MM.1S (cell line): Measurements from ENCODE around the gene CFAP65.

Experiments used
- DNase-seq: peaks from one replicate; pipeline ENCODE4 v3.0.0-alpha.2; 2015
- H2AFZ ChIP-seq: fragments of 300-600 bp; sonication (generic); 2 replicates; pipeline ENCODE4 v1.6.0; 2016; ENCODE audit warnings: antibody characterized with exemption, low read length
- H3F3A ChIP-seq: fragments of 300-600 bp; sonication (generic); 2 replicates; pipeline ENCODE4 v1.6.1; 2016; ENCODE audit warnings: mild to moderate bottlenecking, antibody characterized with exemption, low read length, moderate library complexity, mixed read lengths; ENCODE audit not compliant: insufficient read depth
- H3K27ac ChIP-seq: fragments of 300-600 bp; sonication (generic); 2 replicates; pipeline ENCODE4 v1.5.1; 2016; ENCODE audit warnings: mild to moderate bottlenecking, low read length
- H3K27me3 ChIP-seq: fragments of 300-600 bp; sonication (generic); replicated peaks from 2 replicates; pipeline ENCODE4 v1.6.0; 2016; ENCODE audit warnings: low read length; ENCODE audit not compliant: insufficient read depth
- H3K36me3 ChIP-seq: fragments of 300-600 bp; sonication (generic); replicated peaks from 2 replicates; pipeline ENCODE4 v1.6.1; 2016; ENCODE audit warnings: mild to moderate bottlenecking, low read length, mixed read lengths; ENCODE audit not compliant: insufficient read depth
- H3K4me1 ChIP-seq: fragments of 300-600 bp; sonication (generic); 2 replicates; pipeline ENCODE4 v1.6.1; 2016; ENCODE audit warnings: low read length, mixed read lengths
- H3K4me2 ChIP-seq: fragments of 300-600 bp; sonication (generic); 2 replicates; pipeline ENCODE4 v1.6.0; 2016; ENCODE audit warnings: low read depth, low read length
- H3K4me3 ChIP-seq: fragments of 300-600 bp; sonication (generic); 2 replicates; pipeline ENCODE4 v1.5.1; 2016; ENCODE audit warnings: low read length, mixed read lengths
- H3K79me2 ChIP-seq: fragments of 300-600 bp; sonication (generic); 2 replicates; pipeline ENCODE4 v1.6.1; 2016; ENCODE audit warnings: mixed run types, low read length, mixed read lengths
- H3K9ac ChIP-seq: fragments of 300-600 bp; sonication (generic); 2 replicates; pipeline ENCODE4 v1.6.1; 2016; ENCODE audit warnings: low read length, mixed read lengths
- H3K9me2 ChIP-seq: fragments of 300-600 bp; sonication (generic); replicated peaks from 2 replicates; pipeline ENCODE4 v1.6.1; 2016; ENCODE audit warnings: mild to moderate bottlenecking, low read length, mixed read lengths; ENCODE audit not compliant: insufficient read depth
- H3K9me3 ChIP-seq: fragments of 300-600 bp; sonication (generic); replicated peaks from 2 replicates; pipeline ENCODE4 v1.6.1; 2016; ENCODE audit warnings: mild to moderate bottlenecking, low read length, mixed read lengths; ENCODE audit not compliant: insufficient read depth
- H4K20me1 ChIP-seq: fragments of 300-600 bp; sonication (generic); 2 replicates; pipeline ENCODE4 v1.6.1; 2016; ENCODE audit warnings: mild to moderate bottlenecking, low read length, moderate library complexity, mixed read lengths; ENCODE audit not compliant: insufficient read depth
- EZH2 ChIP-seq: fragments of 300-600 bp; sonication (generic); optimal IDR thresholded peaks from 2 replicates; pipeline ENCODE3; 2017; ENCODE audit warnings: low read depth, mild to moderate bottlenecking, antibody characterized with exemption, low read length, mixed read lengths
- EZH2phosphoT487 ChIP-seq: fragments of 300-600 bp; sonication (generic); IDR thresholded peaks from 2 replicates; pipeline ENCODE4 v1.6.1; 2018; ENCODE audit warnings: antibody characterized with exemption, low read length
- TF ChIP-seq, protein P1 (sequence below): fragments of 300-600 bp; sonication (generic); IDR thresholded peaks from 2 replicates; pipeline ENCODE4 v1.5.1; 2016; ENCODE audit warnings: antibody characterized with exemption, low read length, mixed read lengths

CFAP65 gene

DNA sequence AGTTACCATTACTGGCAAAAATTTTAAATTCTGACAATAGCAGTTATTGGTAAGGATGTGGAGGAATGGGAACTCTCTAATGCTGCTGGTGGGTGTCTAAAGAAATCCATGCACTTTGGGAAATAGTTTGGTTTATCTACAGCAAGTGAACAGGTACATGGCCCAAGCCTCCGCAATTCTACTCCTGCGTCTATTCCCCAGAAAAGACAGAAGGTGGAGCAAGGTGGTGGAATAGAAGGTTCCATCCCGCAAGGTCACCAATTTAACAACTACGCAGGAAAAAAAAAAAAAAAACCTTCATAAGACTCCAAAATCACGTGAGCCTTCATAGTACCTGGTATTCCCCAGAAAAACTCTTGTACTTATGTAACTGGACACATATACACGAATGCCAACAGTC, 6.5 kb downstream of the CFAP65 start:
- Histone ChIP-seq H3K4me1 (no peaks in the 10 kb centered on the region), H3K4me3 (no peak overlapping the region), H3K27me3 (peaks cover 97% of the 10 kb centered on the region), H3K27ac (no peak overlapping the region), H3K79me2 (no peaks in the 10 kb centered on the region), H4K20me1 (no peaks in the 10 kb centered on the region), H3F3A (no peaks in the 10 kb centered on the region), H3K9me3 (no peaks in the 10 kb centered on the region), H3K36me3 (no peaks in the 10 kb centered on the region), H2AFZ (no peak overlapping the region), H3K9me2 (no peaks in the 10 kb centered on the region), H3K9ac (no peak overlapping the region), H3K4me2 (no peak overlapping the region)
- TF ChIP-seq EZH2phosphoT487 = no peak
- TF ChIP-seq, protein P1, sequence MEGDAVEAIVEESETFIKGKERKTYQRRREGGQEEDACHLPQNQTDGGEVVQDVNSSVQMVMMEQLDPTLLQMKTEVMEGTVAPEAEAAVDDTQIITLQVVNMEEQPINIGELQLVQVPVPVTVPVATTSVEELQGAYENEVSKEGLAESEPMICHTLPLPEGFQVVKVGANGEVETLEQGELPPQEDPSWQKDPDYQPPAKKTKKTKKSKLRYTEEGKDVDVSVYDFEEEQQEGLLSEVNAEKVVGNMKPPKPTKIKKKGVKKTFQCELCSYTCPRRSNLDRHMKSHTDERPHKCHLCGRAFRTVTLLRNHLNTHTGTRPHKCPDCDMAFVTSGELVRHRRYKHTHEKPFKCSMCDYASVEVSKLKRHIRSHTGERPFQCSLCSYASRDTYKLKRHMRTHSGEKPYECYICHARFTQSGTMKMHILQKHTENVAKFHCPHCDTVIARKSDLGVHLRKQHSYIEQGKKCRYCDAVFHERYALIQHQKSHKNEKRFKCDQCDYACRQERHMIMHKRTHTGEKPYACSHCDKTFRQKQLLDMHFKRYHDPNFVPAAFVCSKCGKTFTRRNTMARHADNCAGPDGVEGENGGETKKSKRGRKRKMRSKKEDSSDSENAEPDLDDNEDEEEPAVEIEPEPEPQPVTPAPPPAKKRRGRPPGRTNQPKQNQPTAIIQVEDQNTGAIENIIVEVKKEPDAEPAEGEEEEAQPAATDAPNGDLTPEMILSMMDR = no peak
- no peak for TF ChIP-seq EZH2
- no peak for DNase-seq

DNA sequence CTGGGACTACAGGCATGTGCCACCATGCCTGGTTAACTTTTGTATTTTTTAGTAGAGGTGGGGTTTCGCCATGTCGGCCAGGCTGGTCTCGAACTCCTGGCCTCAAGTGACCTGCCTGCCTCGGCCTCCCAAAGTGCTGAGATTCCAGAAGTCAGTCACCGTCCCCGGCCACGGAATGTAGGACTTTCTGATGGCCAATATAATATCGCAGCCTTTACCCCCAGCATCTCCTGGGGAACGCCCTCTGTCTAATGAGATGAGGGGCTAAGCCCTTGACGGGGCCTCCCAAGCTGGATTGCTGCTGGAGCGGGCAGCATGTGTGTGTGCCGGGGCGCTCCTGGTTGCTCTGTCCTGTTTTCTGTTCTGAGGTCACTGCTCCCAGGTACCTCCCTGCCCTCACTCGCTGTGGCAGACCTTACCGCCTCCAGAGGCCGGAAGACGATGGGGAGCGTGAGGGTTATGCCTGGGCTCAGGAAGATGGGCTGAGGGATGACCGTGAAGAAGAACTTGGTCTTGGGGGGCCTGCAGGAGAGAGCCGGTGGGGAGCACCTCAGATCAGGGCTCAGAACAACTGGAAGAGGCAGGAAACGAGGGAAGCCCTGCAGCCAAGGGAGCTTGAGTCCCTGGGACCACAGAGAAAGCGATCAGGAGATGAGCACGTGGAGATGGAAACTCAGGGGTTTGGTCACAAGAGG, 9.1 kb downstream of the CFAP65 start:
- H3K27ac ChIP-seq = no peak overlapping the region
- no peak overlapping the region for H2AFZ ChIP-seq
- no peaks in the 10 kb centered on the region for H3K79me2 ChIP-seq
- no peaks in the 10 kb centered on the region for H3K36me3 ChIP-seq
- H4K20me1 ChIP-seq = no peaks in the 10 kb centered on the region
- no peak for DNase-seq
- H3K4me3 ChIP-seq = no peak overlapping the region
- H3K27me3 ChIP-seq = peaks cover 84% of the 10 kb centered on the region
- no peaks in the 10 kb centered on the region for H3K9me3 ChIP-seq
- no peak overlapping the region for H3K4me2 ChIP-seq
- TF ChIP-seq EZH2 = no peak
- TF ChIP-seq, protein P1 = no peak
- no peak for TF ChIP-seq EZH2phosphoT487
- H3K4me1 ChIP-seq = no peaks in the 10 kb centered on the region
- no peaks in the 10 kb centered on the region for H3F3A ChIP-seq
- no peaks in the 10 kb centered on the region for H3K9me2 ChIP-seq
- no peak overlapping the region for H3K9ac ChIP-seq

DNA sequence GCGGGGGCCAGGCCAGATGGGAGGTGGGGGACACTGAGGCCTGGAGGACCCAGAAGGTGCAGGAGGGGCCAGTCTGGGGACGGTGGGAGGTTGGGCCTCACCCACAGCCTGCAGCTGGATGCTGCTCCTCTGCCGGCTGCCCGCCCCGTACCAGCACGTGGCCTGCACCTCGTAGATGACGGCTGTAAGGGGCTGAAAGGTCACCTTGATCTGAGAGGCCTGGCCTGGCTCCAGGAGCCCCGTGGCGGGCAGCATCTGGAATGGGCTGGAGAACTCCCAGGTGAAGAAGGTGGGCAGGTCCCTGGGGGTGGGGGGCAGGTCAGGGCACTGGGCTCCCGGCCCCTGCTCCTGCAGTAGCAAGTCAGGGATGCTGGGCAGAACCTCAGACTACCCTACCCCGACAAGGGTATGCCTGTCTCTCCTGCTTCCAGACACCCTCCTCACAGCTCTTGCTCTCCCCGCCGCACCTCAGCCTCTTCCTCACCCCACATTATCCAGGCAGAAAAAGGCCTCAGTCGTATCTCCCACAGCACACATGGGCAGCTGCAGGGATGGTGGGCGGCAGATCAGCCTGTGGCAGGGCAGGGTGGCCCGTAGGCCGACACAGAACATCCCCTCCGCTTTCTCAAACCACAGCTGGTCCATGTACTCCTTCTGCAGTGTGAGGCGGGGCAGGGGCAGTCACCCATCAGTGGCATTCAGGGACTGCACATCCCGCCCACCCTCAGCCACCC, 10.1 kb downstream of the CFAP65 start:
- no peak overlapping the region for H3K4me2 ChIP-seq
- no peaks in the 10 kb centered on the region for H4K20me1 ChIP-seq
- DNase-seq = no peak
- H3K4me1 ChIP-seq = no peaks in the 10 kb centered on the region
- H3K9me2 ChIP-seq = no peaks in the 10 kb centered on the region
- no peaks in the 10 kb centered on the region for H3K9me3 ChIP-seq
- H3K27ac ChIP-seq = no peak overlapping the region
- TF ChIP-seq, protein P1 = no peak
- TF ChIP-seq EZH2phosphoT487 (no peak), EZH2 (no peak)
- H3K36me3 ChIP-seq = no peaks in the 10 kb centered on the region
- H2AFZ ChIP-seq = no peak overlapping the region
- H3F3A ChIP-seq = no peaks in the 10 kb centered on the region
- peaks cover 86% of the 10 kb centered on the region for H3K27me3 ChIP-seq
- H3K4me3 ChIP-seq = no peak overlapping the region
- H3K79me2 ChIP-seq = no peaks in the 10 kb centered on the region
- no peak overlapping the region for H3K9ac ChIP-seq
